Panc1 (cell line): ENCODE measurements around the gene PANK1. TPM values are rescaled to one million over a fixed set of nuclear protein-coding genes. Genes with fewer than 3 reads are reported as not detected.

Experiments used
- ATAC-seq: fragments of 200-7000 bp; cut with Tn5 transposase; 2 replicates; pipeline ENCODE4 v1.9.1; 2020; ENCODE audit warnings: mild to moderate bottlenecking, moderate library complexity
- BruUV-seq: library from RNA; stranded (reverse); fragments of 400-500 nt; replicated peaks from 2 replicates; lab custom pipeline; 2021; lab: Mats Ljungman, UMichigan
- CTCF ChIA-PET: fragments of 300-600 bp; sonication (Branson Sonifier 250); formaldehyde crosslinking; loops from one replicate; lab custom pipeline; 2022; ENCODE audit warnings: antibody characterized with exemption; lab: Charles Lee
- POLR2A ChIA-PET: fragments of 300-600 bp; sonication (Branson Sonifier 250); formaldehyde crosslinking; loops from one replicate; lab custom pipeline; 2022; ENCODE audit warnings: antibody characterized with exemption; lab: Charles Lee
- DNase-seq: peaks from one replicate; pipeline ENCODE4 v3.0.0-alpha.2; 2010; ENCODE audit warnings: low read depth, low spot score
- H3K27ac ChIP-seq: 2 replicates; pipeline ENCODE4 v1.5.1; 2011; ENCODE audit warnings: mild to moderate bottlenecking, low read length, inconsistent platforms
- H3K27me3 ChIP-seq: fragments of 200-500 bp; sonication (Bioruptor generic); 2 replicates; pipeline ENCODE4 v1.6.0; 2014; ENCODE audit warnings: low read length, inconsistent platforms; ENCODE audit not compliant: control insufficient read depth, insufficient read depth
- H3K36me3 ChIP-seq: fragments of 200-500 bp; sonication (Bioruptor generic); 2 replicates; pipeline ENCODE4 v1.5.1; 2014; ENCODE audit warnings: inconsistent platforms, mild to moderate bottlenecking, low read length, moderate library complexity; ENCODE audit not compliant: control insufficient read depth, insufficient read depth
- H3K4me1 ChIP-seq: 2 replicates; pipeline ENCODE4 v1.5.1; 2011; ENCODE audit warnings: inconsistent platforms, mild to moderate bottlenecking, low read length, moderate library complexity; ENCODE audit not compliant: control insufficient read depth, insufficient read depth
- H3K4me3 ChIP-seq, 2 experiments: 2 replicates each; pipeline ENCODE4 v1.5.1; 2011 to 2012; ENCODE audit warnings: low read depth in 2 of 2, low read length in 2 of 2, mild to moderate bottlenecking in 2 of 2, inconsistent platforms in 1 of 2, moderate library complexity in 1 of 2
- H3K9me3 ChIP-seq: fragments of 200-500 bp; sonication (Bioruptor generic); 2 replicates; pipeline ENCODE4 v1.5.1; 2014; ENCODE audit warnings: low read depth, mild to moderate bottlenecking, inconsistent platforms, low read length, moderate library complexity; ENCODE audit not compliant: control insufficient read depth, insufficient read depth
- CTCF ChIP-seq: fragments of 450-650 bp; IDR thresholded peaks from 2 replicates; pipeline ENCODE4 v1.5.1; 2017; ENCODE audit warnings: mild to moderate bottlenecking
- POLR2AphosphoS5 ChIP-seq: IDR thresholded peaks from 2 replicates; pipeline ENCODE4 v1.6.1; 2012; ENCODE audit warnings: mild to moderate bottlenecking, low read depth, low read length, moderate library complexity
- SIN3A ChIP-seq: IDR thresholded peaks from 2 replicates; pipeline ENCODE4 v1.6.1; 2012; ENCODE audit warnings: low read depth, mild to moderate bottlenecking, low read length, moderate library complexity, borderline replicate concordance; ENCODE audit not compliant: insufficient read depth
- TCF7L2 ChIP-seq: IDR thresholded peaks from 2 replicates; pipeline ENCODE4 v1.6.1; 2011; ENCODE audit warnings: mild to moderate bottlenecking, low read depth, low read length, inconsistent platforms
- in situ Hi-C: cut with HindIII; loops from 2 replicates; pipeline ENCODE4 v1.10.0; 2016; ENCODE audit warnings: low sequenced_read_pairs, low pct_unique_long_range_greater_than_20kb
- intact Hi-C: fragments of 100-400 bp; cut with micrococcal nuclease; formaldehyde crosslinking; loops from one replicate; pipeline ENCODE4 v1.10.0; 2022; ENCODE audit not compliant: unreplicated experiment
- total RNA-seq: library from RNA; stranded (reverse); gene quantifications from one replicate; pipeline ENCODE4 v1.2.1, GENCODE V29; 2021; ENCODE audit not compliant: unreplicated experiment
- TF ChIP-seq, protein P1 (sequence below), 2 experiments: IDR thresholded peaks; 2 replicates each; pipeline ENCODE4 v1.6.1; 2011 to 2012; ENCODE audit warnings: low read depth in 2 of 2, control low read depth in 1 of 2, low read length in 1 of 2, mild to moderate bottlenecking in 1 of 2, moderate library complexity in 1 of 2; ENCODE audit not compliant: insufficient read depth in 1 of 2

PANK1 gene
- total RNA-seq, 1 experiment from 2014 or later, result 11.0 TPM

- no peaks in the 10 kb centered on the region for H3K36me3 ChIP-seq
- intact Hi-C loops, result no loop called here
- ChIA-PET CTCF (interaction anchor here (0.6 kb wide), 1 partner anchor 29 kb away, joined by 3 read pairs; no protein-coding TSS in a partner anchor), POLR2A (interaction anchor here (0.9 kb wide), 1 partner anchor 18 kb away, joined by 5 read pairs; no protein-coding TSS in a partner anchor)
- in situ Hi-C loops, result no loop called here
- DNase-seq (no peak), ATAC-seq (no peak; the same call in 1 of the 2 replicates)
- H3K4me1 ChIP-seq, result no peaks in the 10 kb centered on the region
- no peaks in the 10 kb centered on the region for H3K27me3 ChIP-seq
- H3K9me3 ChIP-seq, result no peaks in the 10 kb centered on the region
- H3K27ac ChIP-seq, result no peak overlapping the region
- TF ChIP-seq, protein P1, sequence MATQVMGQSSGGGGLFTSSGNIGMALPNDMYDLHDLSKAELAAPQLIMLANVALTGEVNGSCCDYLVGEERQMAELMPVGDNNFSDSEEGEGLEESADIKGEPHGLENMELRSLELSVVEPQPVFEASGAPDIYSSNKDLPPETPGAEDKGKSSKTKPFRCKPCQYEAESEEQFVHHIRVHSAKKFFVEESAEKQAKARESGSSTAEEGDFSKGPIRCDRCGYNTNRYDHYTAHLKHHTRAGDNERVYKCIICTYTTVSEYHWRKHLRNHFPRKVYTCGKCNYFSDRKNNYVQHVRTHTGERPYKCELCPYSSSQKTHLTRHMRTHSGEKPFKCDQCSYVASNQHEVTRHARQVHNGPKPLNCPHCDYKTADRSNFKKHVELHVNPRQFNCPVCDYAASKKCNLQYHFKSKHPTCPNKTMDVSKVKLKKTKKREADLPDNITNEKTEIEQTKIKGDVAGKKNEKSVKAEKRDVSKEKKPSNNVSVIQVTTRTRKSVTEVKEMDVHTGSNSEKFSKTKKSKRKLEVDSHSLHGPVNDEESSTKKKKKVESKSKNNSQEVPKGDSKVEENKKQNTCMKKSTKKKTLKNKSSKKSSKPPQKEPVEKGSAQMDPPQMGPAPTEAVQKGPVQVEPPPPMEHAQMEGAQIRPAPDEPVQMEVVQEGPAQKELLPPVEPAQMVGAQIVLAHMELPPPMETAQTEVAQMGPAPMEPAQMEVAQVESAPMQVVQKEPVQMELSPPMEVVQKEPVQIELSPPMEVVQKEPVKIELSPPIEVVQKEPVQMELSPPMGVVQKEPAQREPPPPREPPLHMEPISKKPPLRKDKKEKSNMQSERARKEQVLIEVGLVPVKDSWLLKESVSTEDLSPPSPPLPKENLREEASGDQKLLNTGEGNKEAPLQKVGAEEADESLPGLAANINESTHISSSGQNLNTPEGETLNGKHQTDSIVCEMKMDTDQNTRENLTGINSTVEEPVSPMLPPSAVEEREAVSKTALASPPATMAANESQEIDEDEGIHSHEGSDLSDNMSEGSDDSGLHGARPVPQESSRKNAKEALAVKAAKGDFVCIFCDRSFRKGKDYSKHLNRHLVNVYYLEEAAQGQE (IDR thresholded peaks at IDR 0.05; ENCODE audit: insufficient read depth in 1 of 2, low read depth in 2 of 2, low read length in 1 of 2), result no peak
- no peak for TF ChIP-seq CTCF
- no peak for TF ChIP-seq SIN3A
- no peak for TF ChIP-seq POLR2AphosphoS5
- no peak for TF ChIP-seq TCF7L2
- H3K4me3 ChIP-seq, result no peak overlapping the region
- BruUV-seq, result no TSS peak
Observed at GRCh38 chr10:89625041-89625765, 19.8 kb downstream of the PANK1 start.

DNA sequence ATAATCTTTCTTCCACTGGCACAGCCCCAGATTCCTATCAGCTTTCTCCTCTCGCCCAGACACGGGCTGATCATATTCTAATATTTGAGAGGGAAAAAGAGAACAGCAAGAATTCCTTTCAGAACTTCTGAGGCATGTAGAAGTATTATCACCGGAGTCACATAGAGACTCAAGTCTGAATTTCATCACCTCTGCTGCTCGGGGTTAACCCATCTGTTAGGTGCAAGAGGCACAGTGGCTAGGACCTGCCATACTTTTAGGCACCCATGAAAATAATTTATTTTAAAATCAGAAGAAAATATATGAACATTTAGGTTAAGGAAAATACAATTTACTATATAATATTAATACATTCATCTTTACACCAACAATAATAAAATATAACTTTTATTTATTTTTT, 21.0 kb downstream of the PANK1 start:
- TF ChIP-seq SIN3A, result no peak
- TF ChIP-seq TCF7L2, result no peak
- TF ChIP-seq, protein P1 (IDR thresholded peaks at IDR 0.05; ENCODE audit: insufficient read depth in 1 of 2, low read depth in 2 of 2, low read length in 1 of 2), result no peak
- TF ChIP-seq CTCF, result no peak
- TF ChIP-seq POLR2AphosphoS5, result no peak
- intact Hi-C loops, result no loop called here
- no TSS peak for BruUV-seq

More for the DNA sequence above, 21.0 kb downstream of the PANK1 start:
- Histone ChIP-seq H3K27ac (no peak overlapping the region), H3K27me3 (no peaks in the 10 kb centered on the region), H3K4me1 (no peaks in the 10 kb centered on the region), H3K9me3 (no peaks in the 10 kb centered on the region), H3K4me3 (no peak overlapping the region), H3K36me3 (no peaks in the 10 kb centered on the region)
- no peak for ATAC-seq
- ChIA-PET POLR2A (no interaction called here), CTCF (no interaction called here)
- no peak for DNase-seq
- in situ Hi-C loops, result no loop called here
